ENCODE measurements around the gene TAF10.

TAF10 gene

DNA sequence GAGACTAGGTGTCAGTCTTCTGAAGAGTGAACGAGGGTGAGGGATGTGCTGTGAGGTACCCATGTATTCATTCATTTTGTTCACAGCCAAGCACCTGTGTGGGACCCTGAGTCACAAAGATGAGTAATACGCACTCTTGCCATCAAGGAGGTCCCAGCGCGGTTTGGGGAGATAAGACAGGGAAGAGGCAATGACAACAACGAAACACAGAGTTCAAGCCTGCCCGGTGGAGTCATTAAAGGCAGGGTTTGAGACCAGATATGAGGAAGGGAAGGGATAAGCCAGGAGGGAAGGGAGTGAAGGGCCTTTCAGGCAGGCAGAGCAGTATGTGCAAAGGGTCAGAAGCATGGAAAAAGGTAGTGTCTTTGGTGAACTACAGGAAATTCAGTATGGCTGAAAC, 39.0 kb upstream of the TAF10 start:
- Mint-ChIP-seq H3K4me1 (ENCODE audit: low read depth in 2 of 2) (peaks cover 0 to 1% of the 10 kb centered on the region in 2 donors), H3K27me3 (peaks cover 0 to under 1% of the 10 kb centered on the region in 2 donors), H3K27ac (no peak overlapping the region), H3K36me3 (ENCODE audit: insufficient read depth) (no peaks in the 10 kb centered on the region), H3K9me3 (no peaks in the 10 kb centered on the region), H3K4me3 (no peak overlapping the region)
- no peak for DNase-seq
- no peak for ATAC-seq (replicated peaks)

DNA sequence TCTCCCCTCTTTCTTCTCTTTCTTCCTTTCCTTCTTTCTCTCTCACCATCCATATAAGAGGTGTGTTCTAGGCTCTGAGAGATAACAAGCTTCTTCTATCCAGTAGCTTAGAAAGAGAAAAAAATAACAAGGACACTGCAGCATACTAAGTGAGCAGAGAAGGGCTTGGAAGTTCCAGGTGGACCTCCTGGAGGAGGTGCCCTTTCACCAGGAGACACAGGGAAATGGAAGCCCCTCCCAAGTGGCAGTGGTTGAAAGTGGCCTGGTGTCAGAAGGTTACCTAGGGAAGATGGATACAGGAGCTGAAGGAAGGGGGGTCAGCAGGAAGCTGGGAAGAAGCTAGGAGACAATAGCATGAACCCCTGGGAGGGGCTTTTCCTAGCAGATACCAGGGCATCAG, 38.1 kb upstream of the TAF10 start:
- ATAC-seq (replicated peaks) (no peak), DNase-seq (no peak)
- Mint-ChIP-seq H3K4me3 (no peak overlapping the region), H3K4me1 (ENCODE audit: low read depth in 2 of 2) (peaks cover 0 to 1% of the 10 kb centered on the region in 2 donors), H3K27ac (no peak overlapping the region), H3K27me3 (no peaks in the 10 kb centered on the region), H3K36me3 (ENCODE audit: insufficient read depth) (no peaks in the 10 kb centered on the region), H3K9me3 (no peaks in the 10 kb centered on the region)

DNA sequence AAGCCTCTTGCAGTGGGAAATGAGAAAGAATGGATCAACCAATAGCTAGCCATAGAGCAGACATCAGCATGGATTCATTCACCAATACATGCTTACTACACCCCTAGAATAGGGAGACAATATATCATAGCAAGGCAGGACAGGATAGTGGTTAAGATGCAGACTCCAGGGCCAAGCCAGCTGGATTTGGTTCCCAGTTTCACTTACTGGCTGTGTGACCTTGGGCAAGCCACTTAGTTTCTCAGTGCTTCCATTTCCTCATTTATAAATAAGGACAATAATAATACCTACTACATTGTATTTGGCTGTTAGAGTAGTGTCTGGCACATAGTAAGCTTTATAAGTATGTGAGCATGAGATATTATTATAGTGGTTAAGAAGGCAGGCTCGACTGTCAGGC, 36.5 kb upstream of the TAF10 start:
- peaks cover 0 to 5% of the 10 kb centered on the region in 2 donors for H3K4me1 Mint-ChIP-seq (ENCODE audit: low read depth in 2 of 2)
- H3K9me3 Mint-ChIP-seq, result no peaks in the 10 kb centered on the region
- no peaks in the 10 kb centered on the region for H3K36me3 Mint-ChIP-seq (ENCODE audit: insufficient read depth)
- H3K27ac Mint-ChIP-seq, result no peak overlapping the region
- H3K4me3 Mint-ChIP-seq, result no peak overlapping the region
- ATAC-seq (replicated peaks), result no peak
- H3K27me3 Mint-ChIP-seq, result no peaks in the 10 kb centered on the region
- no peak for DNase-seq

- DNase-seq (no peak), ATAC-seq (replicated peaks) (no peak)
- Mint-ChIP-seq H3K27ac (no peak overlapping the region), H3K36me3 (ENCODE audit: insufficient read depth) (no peaks in the 10 kb centered on the region), H3K9me3 (no peaks in the 10 kb centered on the region), H3K4me1 (ENCODE audit: low read depth in 2 of 2) (peaks cover 0 to 5% of the 10 kb centered on the region in 2 donors), H3K4me3 (no peak overlapping the region), H3K27me3 (no peaks in the 10 kb centered on the region)
Measured at GRCh38 chr11:6647836-6648235, 35.8 kb upstream of the TAF10 start.

GRCh38 chr11:6646918-6647679, 35.1 kb upstream of the TAF10 start:
- ATAC-seq (replicated peaks) (peak; percentile 65), DNase-seq (no peak)
- Mint-ChIP-seq H3K36me3 (ENCODE audit: insufficient read depth) (no peaks in the 10 kb centered on the region), H3K9me3 (no peaks in the 10 kb centered on the region), H3K4me1 (ENCODE audit: low read depth in 2 of 2) (peaks cover 0 to 5% of the 10 kb centered on the region in 2 donors), H3K27me3 (no peaks in the 10 kb centered on the region), H3K27ac (no peak overlapping the region), H3K4me3 (no peak overlapping the region)

- no peak overlapping the region for H3K4me3 Mint-ChIP-seq
- no peaks in the 10 kb centered on the region for H3K27me3 Mint-ChIP-seq
- H3K9me3 Mint-ChIP-seq, result no peaks in the 10 kb centered on the region
- no peak for DNase-seq
- H3K36me3 Mint-ChIP-seq (ENCODE audit: insufficient read depth), result no peaks in the 10 kb centered on the region
- H3K27ac Mint-ChIP-seq, result no peak overlapping the region
- H3K4me1 Mint-ChIP-seq (ENCODE audit: low read depth in 2 of 2), result peaks cover 0 to 5% of the 10 kb centered on the region in 2 donors
- ATAC-seq (replicated peaks), result peak; percentile 9
Measured at GRCh38 chr11:6646576-6646917, 34.5 kb upstream of the TAF10 start.

DNA sequence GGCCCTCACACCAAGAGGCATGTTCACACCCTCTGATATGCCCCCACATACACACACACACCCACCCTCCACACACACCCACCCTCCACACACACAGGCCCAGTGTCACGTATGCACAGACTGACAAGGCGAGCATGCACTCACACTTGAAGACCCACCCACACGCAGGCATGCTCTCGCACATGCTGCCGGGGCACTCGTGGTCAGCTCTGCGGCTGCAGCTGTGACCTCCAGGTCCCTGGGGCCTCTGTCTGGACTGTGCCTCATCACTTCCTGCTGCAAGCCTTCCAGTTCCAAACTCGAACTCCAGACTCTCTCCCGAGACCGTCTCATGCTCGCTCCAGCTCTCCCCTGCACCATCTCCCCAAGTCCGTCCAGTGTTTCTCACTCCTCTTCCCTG, 34.1 kb upstream of the TAF10 start:
- ATAC-seq (replicated peaks), result no peak
- no peak overlapping the region for H3K4me3 Mint-ChIP-seq
- no peaks in the 10 kb centered on the region for H3K36me3 Mint-ChIP-seq (ENCODE audit: insufficient read depth)
- H3K9me3 Mint-ChIP-seq, result no peaks in the 10 kb centered on the region
- H3K27me3 Mint-ChIP-seq, result no peaks in the 10 kb centered on the region
- no peak overlapping the region for H3K27ac Mint-ChIP-seq
- no peak for DNase-seq
- H3K4me1 Mint-ChIP-seq (ENCODE audit: low read depth in 2 of 2), result peaks cover 0 to 5% of the 10 kb centered on the region in 2 donors

GRCh38 chr11:6642957-6643356, 30.9 kb upstream of the TAF10 start:
- Mint-ChIP-seq H3K4me3 (no peak overlapping the region), H3K4me1 (ENCODE audit: low read depth in 2 of 2) (peaks cover 0 to 5% of the 10 kb centered on the region in 2 donors), H3K36me3 (ENCODE audit: insufficient read depth) (no peaks in the 10 kb centered on the region), H3K27me3 (no peaks in the 10 kb centered on the region), H3K9me3 (no peaks in the 10 kb centered on the region), H3K27ac (no peak overlapping the region)
- ATAC-seq (replicated peaks), result no peak
- no peak for DNase-seq

GRCh38 chr11:6640985-6641701, 29.1 kb upstream of the TAF10 start:
- H3K27me3 Mint-ChIP-seq, result no peaks in the 10 kb centered on the region

GRCh38 chr11:6640036-6640984, 28.3 kb upstream of the TAF10 start:
- no peaks in the 10 kb centered on the region for H3K27me3 Mint-ChIP-seq
- H3K4me3 Mint-ChIP-seq, result no peak overlapping the region
- no peaks in the 10 kb centered on the region for H3K36me3 Mint-ChIP-seq (ENCODE audit: insufficient read depth)
- DNase-seq, result no peak
- no peaks in the 10 kb centered on the region for H3K9me3 Mint-ChIP-seq
- no peak overlapping the region for H3K27ac Mint-ChIP-seq
- ATAC-seq (replicated peaks), result no peak
- peaks cover 0 to 5% of the 10 kb centered on the region in 2 donors for H3K4me1 Mint-ChIP-seq (ENCODE audit: low read depth in 2 of 2)

More at GRCh38 chr11:6640985-6641701, 29.1 kb upstream of the TAF10 start:
- Mint-ChIP-seq H3K36me3 (ENCODE audit: insufficient read depth) (no peaks in the 10 kb centered on the region), H3K4me3 (no peak overlapping the region), H3K9me3 (no peaks in the 10 kb centered on the region), H3K27ac (no peak overlapping the region), H3K4me1 (ENCODE audit: low read depth in 2 of 2) (peaks cover 0 to 5% of the 10 kb centered on the region in 2 donors)
- no peak for DNase-seq
- ATAC-seq (replicated peaks), result no peak

GRCh38 chr11:6638429-6638828, 26.4 kb upstream of the TAF10 start:
- no peaks in the 10 kb centered on the region for H3K9me3 Mint-ChIP-seq
- no peak for ATAC-seq (replicated peaks)
- no peaks in the 10 kb centered on the region for H3K4me1 Mint-ChIP-seq (ENCODE audit: low read depth in 2 of 2)

GRCh38 chr11:6637871-6638270, 25.9 kb upstream of the TAF10 start:
- no peak overlapping the region for H3K27ac Mint-ChIP-seq
- H3K27me3 Mint-ChIP-seq, result no peaks in the 10 kb centered on the region
- H3K9me3 Mint-ChIP-seq, result no peaks in the 10 kb centered on the region
- no peak overlapping the region for H3K4me3 Mint-ChIP-seq
- no peaks in the 10 kb centered on the region for H3K4me1 Mint-ChIP-seq (ENCODE audit: low read depth in 2 of 2)
- no peak for ATAC-seq (replicated peaks)
- no peak for DNase-seq
- no peaks in the 10 kb centered on the region for H3K36me3 Mint-ChIP-seq (ENCODE audit: insufficient read depth)

More at GRCh38 chr11:6638429-6638828, 26.4 kb upstream of the TAF10 start:
- no peak for DNase-seq
- Mint-ChIP-seq H3K4me3 (no peak overlapping the region), H3K27me3 (no peaks in the 10 kb centered on the region), H3K27ac (no peak overlapping the region), H3K36me3 (ENCODE audit: insufficient read depth) (no peaks in the 10 kb centered on the region)

DNA sequence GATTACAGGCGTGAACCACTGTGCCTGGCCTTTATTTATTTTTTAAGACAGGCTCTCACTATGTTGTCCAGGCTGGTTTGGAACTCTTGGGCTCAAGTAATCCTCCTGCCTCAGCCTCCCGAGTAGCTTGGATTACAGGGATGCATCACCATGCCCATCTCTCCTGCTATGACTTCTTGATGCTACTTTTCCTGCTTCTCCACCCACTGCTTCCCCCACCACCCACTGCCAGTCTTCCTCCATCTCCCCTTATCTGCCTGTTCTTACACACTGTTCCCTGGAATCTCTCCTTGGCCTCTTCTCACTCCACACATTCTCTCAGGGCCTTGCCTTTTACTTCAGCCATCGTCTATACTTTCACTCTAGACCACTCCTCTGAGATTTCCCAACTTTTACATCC, 24.5 kb upstream of the TAF10 start:
- DNase-seq (no peak), ATAC-seq (replicated peaks) (no peak)
- no peaks in the 10 kb centered on the region for H3K36me3 Mint-ChIP-seq (ENCODE audit: insufficient read depth)
- no peak overlapping the region for H3K4me3 Mint-ChIP-seq
- H3K9me3 Mint-ChIP-seq, result no peaks in the 10 kb centered on the region
- no peaks in the 10 kb centered on the region for H3K27me3 Mint-ChIP-seq
- no peaks in the 10 kb centered on the region for H3K4me1 Mint-ChIP-seq (ENCODE audit: low read depth in 2 of 2)
- no peak overlapping the region for H3K27ac Mint-ChIP-seq

Measured in effector memory CD8-positive, alpha-beta T cell (primary cell).